HG03565 (cell line): ENCODE results near the gene MPG.
"Not testable (repeated sequence)": the region's sequence is repeated elsewhere in the genome, so short reads cannot be mapped to it uniquely, and the experiment has no call there.

Experiments used
- ATAC-seq: cut with Tn5 transposase; IDR thresholded peaks from one replicate; pipeline ENCODE4 v1.9.1; 2021; ENCODE audit warnings: mild to moderate bottlenecking, moderate library complexity; ENCODE audit not compliant: unreplicated experiment

MPG gene

DNA sequence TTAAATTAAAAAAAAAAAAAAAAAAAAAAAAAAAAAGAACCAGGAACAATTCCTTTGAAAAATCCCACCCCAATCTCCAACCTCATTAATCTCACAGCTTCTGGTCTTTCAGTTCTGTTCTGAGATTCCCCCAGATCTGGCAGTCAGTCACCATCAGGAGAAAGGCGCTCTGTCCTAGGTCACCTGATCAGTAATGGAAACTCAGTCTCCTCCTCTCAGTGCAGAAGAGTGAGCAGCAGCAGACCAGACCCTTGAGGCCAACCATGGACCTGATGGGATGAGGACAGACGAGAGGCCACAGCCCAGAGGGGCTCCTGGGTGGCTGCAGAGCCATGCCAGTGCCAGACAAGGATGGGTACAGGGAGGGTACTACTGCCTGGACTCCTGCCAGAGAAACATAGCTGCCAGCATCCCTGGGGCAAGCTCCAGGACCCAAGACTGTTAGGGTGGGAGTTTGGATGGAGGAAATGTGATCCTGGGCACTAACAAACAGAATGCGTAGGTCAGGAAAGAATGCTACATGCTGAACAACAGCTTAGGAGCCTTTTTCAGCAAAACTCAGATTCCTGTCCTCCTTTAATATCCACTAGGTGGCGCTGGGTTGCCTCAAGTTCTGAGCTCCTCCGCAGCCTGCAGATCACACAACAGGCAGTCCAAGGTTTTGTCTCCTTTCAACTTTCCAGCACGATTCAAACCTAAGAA, 28.7 kb downstream of the MPG start:
- ATAC-seq = no peak

DNA sequence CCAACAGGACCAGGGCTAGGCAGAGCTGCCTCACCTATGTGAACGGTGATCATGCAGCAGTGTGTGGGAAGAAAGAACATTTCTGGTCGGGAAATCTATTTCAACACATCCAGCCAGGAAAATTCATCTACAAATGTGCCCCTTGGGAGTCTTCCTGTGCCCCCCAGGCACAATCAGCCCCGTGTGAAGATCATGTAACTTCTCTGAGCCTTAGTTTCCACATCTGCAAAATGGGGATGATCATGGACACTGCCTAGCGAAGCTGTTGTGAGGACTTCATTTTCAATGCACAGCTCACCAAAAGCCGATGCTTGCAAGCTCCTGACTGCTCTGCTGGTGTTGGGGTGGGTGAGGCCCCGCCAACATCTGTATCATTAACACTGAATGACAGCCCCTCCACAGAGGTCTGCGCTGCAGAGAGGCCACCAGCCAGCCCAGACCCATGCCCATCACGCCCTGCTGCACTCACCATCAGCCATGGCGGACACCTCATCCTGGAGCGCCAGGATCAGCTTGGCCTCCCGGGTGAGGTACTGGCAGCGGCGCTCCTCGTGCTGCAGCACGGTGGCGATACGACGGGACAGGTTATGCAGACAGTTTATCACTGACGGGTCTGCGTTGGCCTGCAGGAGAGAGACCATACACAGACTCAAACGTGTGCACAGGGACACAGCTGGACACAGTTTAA, 34.3 kb downstream of the MPG start:
- no peak for ATAC-seq

DNA sequence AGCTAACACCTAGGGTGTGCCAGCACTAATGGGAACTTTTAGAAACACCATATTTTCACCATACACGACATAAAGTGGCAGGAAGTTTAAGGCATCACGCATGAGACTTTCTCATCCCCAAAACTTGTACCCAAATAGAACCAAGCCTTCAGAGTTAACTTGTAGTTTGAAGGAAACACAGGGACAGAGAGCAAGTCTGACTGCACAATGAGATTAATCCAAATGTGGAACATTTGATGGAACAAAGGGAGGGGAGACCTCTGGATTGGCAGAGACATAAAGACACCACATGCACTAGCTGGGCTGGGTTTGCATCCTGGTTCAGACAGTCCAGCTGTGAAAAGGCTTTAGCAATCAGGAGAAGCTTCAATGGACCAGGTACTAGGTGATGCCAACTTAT, 36.3 kb downstream of the MPG start:
- no peak for ATAC-seq

DNA sequence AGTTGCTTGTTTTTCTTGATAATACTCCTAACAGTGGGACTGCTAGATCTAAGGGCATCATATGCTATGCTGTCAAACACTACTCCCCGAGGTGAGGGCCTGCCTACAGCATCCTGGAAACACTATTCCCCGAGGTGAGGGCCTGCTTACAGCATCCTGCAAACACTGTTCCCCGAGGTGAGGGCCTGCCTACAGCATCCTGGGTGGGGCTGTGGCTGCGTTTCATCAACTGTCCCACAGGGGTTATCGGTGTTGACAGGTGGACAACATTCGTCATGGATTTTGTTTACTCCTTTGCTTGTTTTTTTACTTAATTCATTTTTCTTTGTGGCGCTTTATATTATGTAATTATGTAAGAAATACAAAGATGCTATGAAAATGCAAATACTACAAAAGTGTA, 38.0 kb downstream of the MPG start:
- no peak for ATAC-seq

DNA sequence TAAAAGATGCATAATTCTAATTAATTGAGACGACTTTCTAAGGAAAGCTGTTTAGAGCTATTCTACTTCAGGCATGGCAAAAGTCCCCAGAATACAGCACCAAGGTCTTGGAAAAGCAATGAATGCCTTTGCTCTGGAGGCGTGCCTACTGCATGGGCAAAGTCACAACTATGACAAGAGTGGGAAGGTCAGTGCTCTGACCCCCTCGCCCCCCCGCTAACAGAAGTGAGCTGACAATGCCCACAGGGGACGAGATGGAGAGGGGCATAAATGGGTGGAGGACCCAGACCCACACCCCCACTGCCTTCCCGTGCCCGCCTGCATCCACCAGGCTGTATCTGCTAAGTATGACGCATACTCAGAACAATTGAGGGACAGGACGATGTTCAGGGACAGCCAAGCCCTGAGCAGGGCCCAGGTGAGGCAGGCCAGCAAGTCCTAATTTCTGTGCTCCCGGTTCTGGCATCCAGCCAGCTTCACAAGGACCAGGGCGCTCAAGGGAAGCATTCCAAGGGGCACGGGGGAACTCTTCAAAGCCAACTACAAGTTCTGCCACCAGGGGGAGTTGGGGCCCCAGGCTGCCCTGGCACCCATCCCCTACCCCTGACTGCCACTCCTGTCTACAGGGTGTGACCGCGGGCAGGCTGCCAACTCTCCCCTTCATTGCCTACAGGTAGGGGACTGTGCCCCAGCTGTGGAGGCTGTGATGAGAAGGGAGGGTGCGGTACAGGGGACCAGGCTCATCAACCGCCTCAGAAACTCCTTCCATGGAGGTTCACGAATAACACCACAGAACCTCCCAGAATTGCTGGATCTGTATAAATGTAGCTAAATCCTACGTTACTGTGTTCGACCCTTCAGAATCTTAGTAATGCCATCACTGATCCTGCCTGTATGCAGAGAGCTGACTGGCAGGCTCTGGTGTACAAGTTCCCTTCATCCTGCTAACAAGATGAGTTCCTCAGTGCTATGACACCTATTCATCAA, 39.6 kb downstream of the MPG start:
- ATAC-seq = no peak

DNA sequence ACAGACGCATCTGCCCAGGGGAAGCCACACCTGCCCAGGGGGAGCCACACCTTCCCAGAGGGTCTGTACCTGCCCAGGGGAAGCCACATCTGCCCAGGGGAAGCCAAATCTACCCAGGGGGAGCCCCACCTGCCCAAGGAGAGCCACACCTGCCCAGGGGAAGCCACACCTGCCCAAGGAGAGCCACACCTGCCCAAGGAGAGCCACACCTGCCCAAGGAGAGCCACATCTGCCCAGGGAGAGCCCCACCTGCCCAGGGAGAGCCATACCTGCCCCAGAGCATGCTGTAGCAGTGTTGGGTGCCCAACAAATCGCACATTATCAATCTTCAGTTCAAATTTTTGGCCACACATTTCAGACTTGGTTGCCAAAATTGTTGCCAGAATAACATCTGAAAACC, 40.8 kb downstream of the MPG start:
- no peak for ATAC-seq

DNA sequence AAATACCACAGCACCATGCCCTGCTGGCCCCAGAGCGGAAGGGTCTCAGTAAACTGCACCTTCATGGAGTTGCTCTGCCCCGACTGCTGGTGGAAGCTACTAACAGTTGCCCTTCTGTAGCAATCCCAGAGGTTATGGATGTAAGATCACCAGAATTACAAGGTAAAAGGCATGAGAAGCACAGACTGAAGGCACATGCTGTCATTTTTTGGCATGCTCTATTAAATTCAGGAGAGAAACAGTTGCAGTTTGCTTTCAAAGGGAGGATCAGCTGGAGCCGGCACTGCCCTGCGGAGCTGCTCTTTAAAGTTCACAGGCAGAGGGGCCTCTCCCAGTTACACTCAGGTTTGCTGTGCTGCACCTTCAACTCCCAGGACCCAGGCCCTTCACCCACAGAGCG, 41.3 kb downstream of the MPG start:
- no peak for ATAC-seq

DNA sequence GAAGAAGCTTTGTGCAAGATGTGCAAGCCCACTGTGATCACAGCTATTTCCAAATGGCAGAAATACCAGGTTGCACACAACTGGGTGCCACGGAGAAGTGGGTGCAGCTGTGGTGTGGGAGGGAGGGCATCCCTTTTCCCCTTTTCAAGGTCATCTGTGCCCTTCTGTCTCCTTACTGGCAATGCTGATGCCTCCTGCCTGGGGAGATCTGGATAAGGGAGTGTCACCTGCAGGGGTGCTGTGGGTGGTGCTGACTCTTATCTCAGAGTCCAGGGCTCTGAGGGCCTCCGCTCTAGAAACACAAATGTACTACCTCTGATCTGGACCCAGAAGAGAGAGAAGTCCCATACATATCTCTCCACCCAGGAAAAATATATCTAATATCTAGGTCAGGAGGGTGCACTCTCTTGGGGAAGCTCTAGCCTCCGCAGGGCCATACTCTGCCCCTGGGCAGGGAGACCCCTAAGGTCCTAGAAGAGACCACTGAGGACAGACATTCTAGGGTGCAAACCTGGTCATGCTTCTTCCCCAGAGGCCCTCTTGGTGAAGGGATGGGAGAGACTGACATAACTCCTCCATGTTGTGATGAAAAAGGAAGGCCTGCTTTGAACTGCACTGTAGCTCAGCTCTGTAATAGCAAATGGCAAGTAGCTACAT, 41.9 kb downstream of the MPG start:
- ATAC-seq = no peak

DNA sequence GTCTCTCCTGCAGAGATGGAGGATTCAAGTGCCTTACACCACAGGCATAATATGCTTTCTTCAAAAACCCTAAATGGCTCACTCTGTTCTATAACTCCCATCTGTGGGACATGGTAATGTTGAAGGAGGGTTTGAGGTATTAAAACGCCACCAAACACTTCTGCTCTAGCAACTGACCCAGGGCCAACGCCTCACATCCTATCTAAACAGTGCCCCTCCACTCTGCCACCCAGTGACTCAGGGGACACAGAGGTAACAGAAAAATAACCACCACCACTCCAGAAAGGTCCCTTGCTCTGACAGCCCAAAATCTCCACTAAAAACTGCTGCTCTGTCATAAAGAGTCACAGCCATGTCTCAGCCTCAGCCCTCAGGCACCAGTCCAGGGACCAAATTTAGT, 42.7 kb downstream of the MPG start:
- no peak for ATAC-seq

DNA sequence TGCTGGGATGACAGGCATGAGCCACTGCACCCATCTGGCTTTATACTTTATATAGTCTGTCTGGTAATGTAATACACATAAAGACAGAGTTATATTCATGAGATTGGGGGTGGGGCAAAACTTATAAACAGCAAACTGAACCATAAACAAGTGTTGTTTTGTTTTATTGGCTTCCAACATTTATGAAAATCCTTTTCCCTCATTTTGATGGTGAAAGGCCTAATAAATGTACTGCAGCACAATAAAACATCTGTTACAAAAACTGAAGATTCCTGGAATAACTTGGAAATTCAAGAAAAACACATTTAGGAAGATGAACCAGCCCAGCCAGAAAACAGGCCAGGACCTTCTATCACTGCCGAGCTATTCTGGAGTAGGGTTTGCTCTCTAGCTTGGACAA, 44.3 kb downstream of the MPG start:
- ATAC-seq = no peak

DNA sequence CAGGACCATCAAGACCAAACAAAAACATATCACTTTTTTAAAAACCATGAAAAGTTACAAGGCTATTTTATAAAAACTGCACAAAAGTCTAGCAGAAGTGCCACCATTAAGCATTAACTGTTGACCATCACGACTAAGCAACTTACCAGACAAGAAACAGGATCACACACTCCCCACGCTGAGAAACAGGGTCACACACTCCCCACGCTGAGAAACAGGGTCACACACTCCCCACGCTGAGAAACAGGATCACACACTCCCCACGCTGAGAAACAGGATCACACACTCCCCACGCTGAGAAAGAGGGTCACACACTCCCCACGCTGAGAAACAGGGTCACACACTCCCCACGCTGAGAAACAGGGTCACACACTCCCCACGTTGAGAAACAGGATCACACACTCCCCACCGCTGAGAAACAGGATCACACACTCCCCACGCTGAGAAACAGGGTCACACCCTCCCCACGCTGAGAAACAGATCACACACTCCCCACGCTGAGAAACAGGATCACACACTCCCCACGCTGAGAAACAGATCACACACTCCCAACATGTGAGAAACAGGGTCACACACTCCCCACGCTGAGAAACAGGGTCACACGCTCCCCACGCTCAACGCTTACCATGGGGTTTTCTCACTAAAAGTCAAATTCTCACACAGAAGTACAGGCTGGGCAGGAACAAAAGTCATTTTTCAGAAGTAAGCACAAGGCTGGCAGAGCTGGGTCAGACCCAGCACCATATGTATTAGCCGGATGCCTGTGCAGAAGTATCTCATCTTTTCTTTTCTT, 45.7 kb downstream of the MPG start:
- not testable (repeated sequence) for ATAC-seq

DNA sequence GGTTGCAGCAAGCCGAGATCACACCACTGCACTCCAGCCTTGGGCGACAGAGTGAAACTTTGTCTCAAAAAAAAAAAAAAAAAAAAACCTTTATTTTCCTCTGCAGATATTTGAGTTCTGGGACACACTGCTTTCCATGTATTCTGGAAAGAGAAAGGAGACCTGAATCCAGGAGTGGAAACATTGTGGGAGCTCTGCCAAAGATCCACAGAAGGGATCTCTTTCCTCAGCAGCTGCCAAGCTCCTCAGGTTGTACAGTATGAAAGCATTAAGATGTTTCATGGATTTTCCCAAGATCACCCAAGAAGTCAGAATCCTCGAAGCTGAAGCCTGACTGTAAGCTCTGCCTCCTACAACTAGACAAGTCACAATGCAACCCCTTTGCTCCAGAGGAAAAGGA, 47.0 kb downstream of the MPG start:
- ATAC-seq = no peak

DNA sequence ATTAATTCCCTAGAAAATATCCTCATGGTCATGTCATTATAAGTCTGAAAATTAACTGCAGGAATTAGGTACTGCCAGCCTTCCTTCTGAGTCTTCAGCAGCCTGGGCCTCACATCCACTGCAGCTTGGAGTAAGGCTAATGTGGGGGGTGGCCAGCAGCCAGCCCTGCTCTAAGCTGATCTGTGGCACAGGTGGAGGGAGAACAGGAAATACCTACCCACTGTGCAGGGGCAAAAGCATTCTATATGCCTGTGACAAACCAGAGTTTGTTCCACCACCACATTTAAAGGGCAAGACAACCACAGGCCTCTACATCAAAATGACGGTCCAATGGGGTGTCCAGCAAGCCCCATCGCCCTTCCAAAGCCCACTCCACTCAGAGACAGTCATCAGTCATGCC, 51.0 kb downstream of the MPG start:
- no peak for ATAC-seq

DNA sequence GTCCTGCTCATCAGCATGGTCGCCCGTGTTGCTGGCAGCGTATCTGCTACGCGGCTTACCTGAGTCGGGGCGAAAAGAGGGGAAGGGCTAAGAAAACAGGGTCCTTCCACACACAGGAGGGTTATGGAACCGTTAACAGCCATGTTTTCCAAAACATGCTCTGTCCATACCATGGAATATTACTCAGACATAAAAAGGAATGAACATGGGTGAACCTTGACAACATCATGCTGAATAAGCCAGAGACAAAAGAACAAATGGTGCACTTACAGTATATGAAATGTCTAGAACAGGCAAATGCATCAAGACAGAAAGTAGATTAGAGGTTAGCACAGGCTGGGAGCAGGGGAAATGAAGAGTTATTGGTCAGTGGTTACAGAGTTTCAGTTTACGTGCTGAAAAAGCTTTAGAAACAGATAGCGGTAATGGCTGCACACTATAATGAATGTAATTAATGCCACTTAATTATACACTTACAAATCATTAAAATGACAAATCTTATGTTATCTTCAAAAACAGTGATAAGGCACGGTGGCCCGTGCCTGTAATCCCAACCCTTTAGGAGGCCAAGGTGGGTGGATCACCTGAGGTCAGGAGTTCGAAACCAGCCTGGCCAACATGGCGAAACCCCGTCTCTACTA, 52.6 kb downstream of the MPG start:
- no peak for ATAC-seq

DNA sequence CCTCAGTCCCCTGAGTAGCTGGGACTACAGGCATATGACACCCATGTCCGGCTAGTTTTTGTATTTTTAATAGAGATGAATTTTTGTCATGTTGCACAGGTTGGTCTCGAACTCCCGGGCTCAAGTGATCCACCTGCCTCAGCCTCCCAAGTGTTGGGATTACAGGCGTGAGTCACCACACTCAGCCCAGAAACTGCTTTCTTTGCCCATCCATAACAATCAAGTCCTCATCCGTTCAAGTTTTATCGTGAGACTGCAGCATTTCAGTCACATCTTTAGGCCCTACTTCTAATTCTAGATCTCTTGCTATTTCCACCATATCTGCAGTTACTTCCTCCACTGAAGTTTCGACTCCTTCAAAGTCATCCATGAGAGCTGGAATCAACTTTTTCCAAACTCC, 54.1 kb downstream of the MPG start:
- ATAC-seq = no peak

DNA sequence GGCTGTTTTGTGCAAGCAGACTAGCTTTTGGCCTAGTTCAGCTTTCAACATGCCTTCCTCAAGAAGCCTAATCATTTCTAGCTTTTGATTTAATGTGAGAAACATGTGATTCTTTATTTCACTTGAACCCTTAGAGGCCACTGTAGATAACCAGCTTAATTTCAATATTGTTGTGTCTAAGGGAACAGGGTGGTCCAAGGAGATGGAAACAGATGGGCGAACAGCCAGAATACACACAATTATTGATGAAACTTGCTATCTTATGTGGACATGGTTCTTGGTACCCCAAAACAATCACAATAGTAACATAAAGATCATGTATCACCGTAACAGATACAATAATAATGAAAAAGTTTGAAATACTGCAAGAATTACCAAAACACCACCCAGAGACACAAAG, 55.7 kb downstream of the MPG start:
- no peak for ATAC-seq
